NCI-H82 treated with DMSO at 0.1 percent for 48 hours (cell line): ENCODE measurements around the gene ZSWIM3.

ENCODE experiments used
- DNase-seq: peaks from one replicate; lab custom pipeline; 2025; ENCODE audit not compliant: unreplicated experiment; lab: John Stamatoyannopoulos, UW

Gene ZSWIM3

DNA sequence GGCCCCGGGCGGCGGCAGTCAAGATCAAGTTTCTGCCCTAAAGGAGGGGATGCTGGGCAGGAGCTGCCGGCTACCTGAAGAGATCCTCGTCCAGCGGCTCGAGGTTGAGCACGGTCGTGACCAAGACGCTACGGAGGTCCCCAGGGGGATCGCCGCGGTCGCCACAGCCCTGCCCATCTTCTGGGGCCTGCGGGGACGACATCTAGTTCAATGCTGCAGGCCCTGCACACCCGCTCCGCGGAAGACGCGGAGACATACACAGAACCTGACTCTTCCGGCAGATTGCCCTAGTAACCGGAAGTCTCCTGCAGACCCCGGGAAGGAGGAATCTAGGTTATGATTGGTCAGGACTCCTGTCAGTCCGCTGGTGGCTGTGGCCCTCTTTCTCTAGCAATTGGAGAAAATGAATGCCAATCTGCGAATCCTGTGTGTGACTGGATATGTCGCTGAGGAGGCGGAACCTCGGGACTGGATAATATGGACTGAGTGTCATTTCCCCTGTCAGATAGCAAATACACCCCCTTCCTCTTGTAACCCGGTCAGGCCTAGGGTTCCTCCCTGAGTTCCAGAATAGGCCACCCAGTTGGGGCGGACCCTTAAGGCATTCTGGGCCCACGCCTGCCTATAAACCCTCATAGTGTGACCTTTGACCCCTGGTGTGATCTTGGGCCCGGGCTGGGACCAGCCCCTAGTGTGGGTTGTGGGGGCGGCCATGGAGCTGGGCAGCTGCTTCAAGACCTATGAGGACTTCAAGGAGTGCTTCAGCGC, at the start of gene ZSWIM3, which contains the start of gene ACOT8:
TSS of gene ZSWIM3 (plus strand) at position 501 of the 768 bp plus-strand sequence. CDS start at position 713, 212 bp downstream.
TSS of gene ACOT8 (minus strand) at position 279 of the 768 bp plus-strand sequence. CDS start at position 202, 77 bp downstream.
- DNase-seq, result peak; percentile 100

GRCh38 chr20:45810191-45810970, 47.0 kb upstream of the ZSWIM3 start:
- no peak for DNase-seq

DNA sequence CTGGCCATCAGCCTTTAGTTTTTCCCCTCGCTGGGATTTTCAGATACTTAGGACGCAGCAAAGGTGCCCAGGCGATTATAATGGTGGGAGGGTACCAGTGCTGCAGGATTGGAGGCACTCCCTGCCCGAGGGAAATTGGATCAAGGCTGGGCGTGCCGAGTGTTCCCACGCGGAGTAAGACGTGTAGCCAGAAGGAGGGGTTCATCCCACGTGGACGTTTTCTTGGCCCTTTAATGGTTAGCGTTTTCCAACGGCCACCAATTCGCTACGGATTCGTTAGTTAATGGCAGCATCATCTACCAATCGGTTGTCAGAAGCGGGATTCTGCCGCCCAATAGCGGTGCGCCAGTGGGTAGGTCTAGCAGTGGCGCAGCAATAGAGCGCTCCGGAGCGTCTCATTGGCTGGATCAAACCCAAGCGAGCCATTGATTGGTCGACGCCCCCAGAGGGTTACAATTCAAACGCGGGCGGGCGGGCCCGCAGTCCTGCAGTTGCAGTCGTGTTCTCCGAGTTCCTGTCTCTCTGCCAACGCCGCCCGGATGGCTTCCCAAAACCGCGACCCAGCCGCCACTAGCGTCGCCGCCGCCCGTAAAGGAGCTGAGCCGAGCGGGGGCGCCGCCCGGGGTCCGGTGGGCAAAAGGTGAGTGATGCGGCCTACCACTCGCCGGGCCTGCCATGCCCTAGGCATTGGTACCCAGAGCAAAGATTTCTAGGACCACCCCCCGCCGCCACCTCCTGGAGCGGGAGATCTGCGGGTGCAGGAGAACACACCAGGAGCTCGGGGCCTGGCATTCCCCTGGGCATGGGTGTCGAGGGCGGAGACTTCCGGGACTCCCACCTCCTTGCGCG, 45.0 kb upstream of the ZSWIM3 start, which contains the start of gene UBE2C:
TSS of gene UBE2C (plus strand) at position 488 of the 849 bp plus-strand sequence. CDS start at position 540, 52 bp downstream.
- peak; percentile 100 for DNase-seq

DNA sequence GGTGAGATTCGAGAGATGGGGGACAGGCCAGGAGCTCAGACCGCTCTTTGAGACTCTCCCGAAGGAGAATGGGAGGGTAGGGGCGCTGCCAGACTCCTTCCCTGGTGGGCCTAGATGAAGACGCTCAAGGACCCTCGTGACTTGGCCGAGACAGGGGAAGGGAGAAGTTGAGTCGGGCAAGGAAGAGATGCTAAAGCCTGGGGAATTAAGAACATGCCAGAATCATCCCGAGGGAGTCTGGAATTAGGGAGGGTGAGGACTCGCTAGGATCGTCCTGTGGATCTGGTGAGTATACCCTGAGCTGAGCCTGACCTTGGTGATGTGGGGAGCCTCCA, 44.4 kb upstream of the ZSWIM3 start:
- DNase-seq, result no peak

DNA sequence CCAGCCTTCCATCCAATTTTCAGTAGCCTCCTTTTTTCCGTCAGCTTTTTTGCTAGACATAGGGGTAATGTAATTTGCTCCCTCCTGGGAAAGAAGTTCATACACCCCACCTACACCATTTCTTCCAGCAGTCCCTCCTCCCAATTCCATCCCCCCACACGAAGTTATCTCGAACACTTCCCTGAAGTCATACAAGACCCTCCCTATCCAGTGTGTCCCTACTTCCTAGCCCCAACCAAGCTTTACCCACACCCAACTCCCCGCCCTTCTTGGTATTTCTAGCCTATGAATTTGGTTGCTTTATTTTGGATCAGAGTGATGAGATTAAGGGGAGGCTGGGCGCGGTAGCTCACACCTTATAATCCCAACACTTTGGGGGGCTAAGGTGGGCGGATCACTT, 43.9 kb upstream of the ZSWIM3 start:
- DNase-seq, result no peak

DNA sequence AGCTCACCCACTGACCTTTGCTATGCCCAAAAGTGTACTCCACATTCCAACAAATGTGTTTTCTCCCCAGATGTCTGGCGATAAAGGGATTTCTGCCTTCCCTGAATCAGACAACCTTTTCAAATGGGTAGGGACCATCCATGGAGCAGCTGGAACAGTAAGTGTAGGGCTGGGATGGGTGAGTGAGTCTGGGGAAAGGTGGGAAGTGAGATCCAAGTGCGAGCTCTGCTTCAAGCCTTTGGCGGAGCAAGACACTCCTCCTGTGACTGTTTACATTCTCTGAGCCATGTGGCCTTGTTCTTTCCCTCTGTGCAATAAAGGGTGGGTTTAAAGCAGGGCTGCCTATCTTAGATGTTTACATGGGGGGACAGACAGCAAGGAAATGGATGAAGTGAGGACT, 43.1 kb upstream of the ZSWIM3 start:
- DNase-seq, result no peak

DNA sequence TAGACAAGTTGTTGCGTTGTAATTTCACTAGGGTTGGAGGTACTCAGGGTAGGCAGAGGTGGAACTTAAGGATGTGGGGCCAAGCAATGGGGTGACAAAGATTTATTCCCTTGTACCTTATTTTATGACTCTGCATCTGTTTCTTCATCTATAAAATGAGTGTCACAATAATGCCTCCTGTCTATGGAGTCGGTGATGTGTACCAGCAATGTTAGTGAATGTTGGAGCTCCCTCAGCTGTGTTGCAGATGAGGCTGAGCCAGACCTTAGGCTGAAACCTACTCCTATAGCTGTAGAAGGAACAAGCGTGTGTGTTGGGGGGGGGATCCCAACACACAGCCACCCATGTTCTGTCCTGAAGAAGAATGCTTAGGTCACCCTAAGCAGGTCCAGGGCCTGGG, 40.5 kb upstream of the ZSWIM3 start:
- no peak for DNase-seq

DNA sequence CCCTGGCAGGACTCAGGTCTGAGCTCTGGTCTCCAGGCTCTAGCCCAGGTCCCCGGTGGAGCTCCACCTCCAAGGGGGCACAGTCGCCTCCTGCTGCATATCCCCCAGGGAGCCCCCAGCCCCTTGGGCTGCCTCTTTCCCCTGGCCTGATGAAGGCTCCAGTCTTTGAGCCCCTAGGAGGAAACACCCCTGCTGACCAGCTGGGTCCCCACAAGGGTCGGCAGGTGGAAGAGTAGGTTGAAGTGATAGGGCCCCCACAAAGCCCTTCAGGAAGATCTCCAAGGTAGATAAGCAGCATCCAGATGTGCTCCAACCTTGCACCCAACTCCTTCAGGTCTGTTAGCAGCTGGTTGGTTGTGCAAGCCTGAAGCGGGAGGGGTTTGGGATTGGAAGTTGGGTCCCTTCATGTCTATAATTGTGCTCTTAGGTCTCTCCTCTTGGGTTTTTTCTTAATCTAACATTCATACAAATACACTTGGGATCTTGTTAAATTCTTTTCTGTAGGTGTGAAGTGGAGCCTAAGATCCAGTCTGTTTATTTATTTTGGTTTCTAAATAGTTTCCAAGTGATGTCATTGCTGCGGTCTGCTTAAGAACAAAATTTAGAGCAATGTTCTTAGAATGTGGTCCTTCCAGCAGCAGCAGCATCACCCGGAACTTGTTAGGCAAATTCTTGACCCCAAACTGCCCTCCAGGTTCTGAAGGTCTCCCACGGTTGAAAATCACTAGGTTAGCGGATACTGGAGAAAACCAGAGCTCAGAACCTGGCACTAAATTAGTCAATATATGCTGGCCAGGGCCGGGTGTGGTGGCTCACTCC, 39.8 kb upstream of the ZSWIM3 start:
- no peak for DNase-seq

DNA sequence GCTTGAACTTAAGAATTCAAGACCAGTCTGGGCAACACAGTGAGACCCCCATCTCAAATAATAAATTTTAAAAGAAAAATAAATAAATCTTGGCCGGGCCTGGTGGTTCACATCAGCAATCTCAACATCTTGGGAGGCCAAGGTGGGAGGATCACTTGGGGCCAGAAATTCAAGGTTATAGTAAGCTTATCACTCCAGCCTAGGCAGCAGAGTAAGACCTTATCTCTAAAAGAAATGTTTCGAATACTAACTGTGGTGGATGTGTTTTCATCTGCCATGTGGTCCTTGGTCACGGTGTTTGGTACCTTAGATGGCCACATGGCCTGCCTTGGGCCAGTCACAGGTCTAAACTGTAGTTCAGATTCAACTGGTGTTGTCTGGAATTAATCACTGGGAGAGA, 39.2 kb upstream of the ZSWIM3 start:
- no peak for DNase-seq

DNA sequence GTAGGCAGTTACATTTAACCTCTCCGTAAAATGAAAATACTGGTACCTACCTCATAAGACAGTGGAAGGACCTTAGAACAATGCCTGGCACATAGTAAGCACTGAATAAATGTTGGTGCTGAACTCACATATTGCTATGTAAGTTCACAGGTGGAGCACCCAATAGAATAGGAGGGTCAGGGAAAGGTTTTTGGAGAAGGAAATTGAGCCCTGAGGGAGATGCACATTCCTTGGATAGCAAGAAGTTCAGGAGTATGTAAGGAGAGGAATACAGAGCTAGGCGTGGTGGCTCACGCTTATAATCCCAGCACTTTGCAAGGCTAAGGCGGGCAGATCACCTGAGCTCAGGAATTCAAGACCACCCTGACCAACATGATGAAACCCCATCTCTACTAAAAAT, 37.9 kb upstream of the ZSWIM3 start:
- DNase-seq, result no peak

DNA sequence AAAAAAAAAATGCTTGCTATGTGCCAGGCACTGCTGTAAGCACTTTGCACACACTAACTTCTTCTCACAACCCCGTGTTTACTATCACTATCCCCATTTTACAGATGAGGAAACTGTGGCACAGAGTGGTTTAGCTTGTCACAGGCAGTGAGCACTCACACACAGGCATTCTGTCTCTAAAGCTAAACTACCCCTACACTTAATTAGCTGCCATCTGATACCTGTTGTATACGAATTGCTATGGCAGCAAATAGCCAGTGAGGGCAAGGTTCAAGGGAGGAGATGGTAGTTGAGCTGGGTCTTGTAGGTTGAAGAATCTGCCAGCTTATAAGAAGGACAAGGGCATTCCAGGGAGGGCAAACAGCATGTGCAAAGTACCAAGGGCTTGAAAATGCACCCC, 35.5 kb upstream of the ZSWIM3 start:
- DNase-seq, result no peak

DNA sequence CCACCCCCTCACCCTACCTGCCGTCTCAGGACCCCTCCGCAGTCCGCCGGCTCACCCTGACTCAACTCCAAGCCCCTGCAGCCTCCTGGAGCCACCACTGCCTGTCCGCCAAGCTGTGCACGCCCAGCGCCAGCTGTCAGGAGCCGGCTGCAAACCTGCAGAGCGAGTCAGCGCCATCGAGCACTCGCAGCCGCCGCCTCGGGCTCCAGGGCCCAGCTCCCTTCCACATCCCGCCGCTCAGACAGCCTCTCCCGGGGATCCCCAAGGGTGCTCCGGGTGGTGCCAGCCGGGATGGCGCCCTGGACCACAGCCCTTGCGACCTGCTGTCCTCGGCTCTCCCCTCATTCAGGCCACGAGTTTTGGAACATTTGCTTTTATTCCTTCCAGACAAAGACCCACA, 34.6 kb upstream of the ZSWIM3 start:
- DNase-seq, result peak; percentile 49

DNA sequence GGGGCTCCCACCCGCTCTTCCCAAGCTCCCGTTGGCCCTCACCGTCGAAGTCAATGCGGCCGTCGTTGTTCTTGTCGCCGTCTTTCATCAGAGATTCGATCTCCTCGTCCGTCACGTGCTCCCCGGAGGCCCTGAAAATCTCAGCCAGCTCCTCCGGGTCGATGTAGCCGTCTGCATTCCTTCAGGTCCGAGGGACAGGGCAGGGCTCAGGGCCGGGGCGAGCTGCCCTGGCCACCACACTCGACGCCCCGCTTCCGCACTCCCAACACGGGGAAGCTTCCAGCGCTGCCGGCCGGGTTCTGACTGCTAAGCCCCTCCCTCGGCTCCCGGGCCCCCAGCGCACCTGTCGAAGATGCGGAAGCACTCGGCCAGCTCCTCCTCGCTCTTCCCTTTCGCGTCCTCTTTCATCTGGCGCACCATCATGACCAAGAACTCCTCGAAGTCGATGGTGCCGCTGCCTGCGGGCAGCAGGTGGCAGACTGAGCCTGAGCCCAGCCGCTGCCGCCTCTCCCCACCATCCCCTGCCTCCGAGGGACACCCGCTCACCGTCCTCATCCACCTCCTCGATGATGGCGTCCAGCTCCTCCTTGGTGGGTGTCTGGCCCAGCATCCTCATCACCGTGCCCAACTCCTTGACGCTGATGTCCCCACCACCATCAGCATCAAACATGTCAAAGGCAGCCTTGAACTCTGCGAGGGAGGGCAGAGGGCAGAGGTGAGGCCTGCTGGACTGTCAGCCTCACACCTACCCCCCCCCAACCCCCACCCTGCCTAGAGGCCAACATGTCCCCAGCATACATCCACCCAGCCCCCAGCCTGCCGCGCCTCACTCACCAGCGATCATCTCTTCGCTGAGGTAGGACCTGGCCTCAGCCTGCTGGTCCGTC, 33.2 kb upstream of the ZSWIM3 start:
- no peak for DNase-seq

DNA sequence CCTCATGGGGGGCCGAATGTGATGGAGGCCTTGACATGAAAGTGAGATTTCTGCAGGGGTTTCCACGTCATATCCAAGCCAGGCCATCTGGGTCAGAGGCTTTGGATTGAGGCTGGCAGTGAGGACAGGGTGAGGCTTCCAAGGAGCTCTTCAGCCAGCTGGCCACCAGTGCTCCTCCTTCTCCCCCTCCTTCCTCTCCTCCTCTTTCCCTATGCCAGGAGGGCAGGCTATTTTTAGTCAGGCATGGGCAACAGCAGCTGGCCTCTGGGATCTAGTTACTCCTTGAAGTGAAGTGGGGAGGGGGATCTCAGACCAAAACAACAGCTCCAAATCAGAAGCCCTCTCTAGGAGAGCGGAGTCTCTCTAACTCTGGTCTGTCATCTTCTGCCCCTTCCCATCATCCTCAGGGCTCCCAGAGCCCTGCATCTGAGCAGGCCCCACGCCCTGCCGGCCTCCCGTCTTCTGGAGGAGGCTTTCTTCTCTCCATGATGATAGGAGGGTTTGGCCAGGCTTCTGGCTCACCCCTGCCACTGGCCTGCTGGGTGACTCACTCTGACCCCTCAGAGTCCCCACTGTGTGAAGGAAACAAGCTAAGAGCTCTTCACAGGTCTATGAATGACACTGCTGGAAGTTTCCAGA, 30.9 kb upstream of the ZSWIM3 start:
- DNase-seq, result peak; percentile 96

DNA sequence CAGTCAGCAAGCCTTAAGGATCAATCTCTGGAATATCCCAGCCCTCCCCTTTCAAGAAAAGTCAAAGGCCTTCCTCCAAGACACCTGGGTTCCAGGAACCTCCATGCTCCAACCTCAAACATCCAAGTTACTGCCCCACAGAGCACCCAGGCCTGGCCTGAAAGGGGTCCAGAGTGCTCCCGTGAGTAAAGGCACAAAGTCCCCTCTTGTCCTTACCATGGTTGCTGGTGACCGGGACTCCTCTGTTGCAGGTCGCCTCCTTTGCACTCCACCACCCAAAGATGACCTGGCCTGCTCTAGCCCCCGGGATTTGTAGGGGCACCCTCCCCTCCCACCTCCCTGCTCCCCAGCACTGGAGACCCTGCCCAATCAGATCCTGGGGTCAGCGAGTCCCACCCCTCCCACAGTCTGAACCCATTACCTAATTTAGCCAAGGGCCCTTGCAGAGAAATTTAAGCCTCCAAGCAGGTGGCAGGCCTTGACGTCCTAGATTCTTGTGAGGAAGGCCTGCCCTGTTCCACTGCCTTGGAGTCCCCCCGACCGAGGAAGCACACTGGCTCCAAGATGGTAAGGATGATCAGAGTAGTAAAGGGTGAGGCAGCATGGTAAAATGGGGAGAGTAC, 30.3 kb upstream of the ZSWIM3 start, which contains the start of gene TNNC2:
TSS of gene TNNC2 (minus strand) at position 283 of the 623 bp plus-strand sequence. CDS start at position 219, 64 bp downstream.
- no peak for DNase-seq

- DNase-seq, result no peak
Measured at GRCh38 chr20:45827712-45828111, 29.7 kb upstream of the ZSWIM3 start.

DNA sequence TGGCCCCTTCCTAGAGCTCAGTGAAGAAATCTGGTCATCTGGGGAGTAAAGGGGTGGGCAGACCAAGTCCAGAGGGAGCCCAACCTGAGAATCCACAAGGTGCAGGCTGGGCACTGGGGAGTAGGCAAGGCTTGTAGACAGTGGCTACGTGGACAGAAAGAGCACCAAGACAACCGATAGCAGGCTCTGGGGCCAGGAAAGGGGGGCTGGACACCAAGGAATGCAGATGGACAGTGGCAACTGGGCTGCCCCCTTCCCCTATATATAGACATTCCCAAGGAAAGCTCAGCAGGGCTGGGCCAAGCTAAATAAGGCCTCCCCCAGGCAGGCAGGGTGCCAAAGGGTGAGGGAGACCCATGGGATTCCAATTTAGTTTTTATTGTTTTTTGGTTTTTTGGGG, 28.8 kb upstream of the ZSWIM3 start:
- DNase-seq, result no peak

DNA sequence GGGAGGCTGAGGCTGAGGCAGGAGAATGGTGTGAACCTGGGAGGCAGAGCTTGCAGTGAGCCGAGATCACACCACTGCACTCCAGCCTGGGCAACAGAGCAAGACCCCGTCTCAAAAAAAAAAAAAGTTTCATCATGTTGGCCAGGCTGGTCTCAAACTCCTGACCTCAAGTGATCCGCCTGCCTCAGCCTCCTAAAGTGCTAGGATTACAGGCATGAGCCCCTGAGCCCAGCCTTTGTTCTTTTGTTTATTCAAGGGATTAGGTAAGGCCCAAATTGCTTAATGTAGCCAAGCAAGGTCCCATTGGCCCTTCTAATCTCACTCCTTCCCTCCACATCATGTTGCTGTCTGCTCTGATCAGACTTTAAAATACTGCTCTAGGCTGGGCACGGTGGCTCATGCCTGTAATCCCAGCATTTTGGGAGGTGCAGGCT, 27.7 kb upstream of the ZSWIM3 start:
- DNase-seq, result peak; percentile 89
